GM21526 (cell line): ENCODE data around the gene DOP1A.

Experiments used
- ATAC-seq: cut with Tn5 transposase; IDR thresholded peaks from one replicate; pipeline ENCODE4 v1.9.1; 2021; ENCODE audit warnings: moderate library complexity; ENCODE audit not compliant: unreplicated experiment, low FRiP score

DOP1A gene

GRCh38 chr6:83067448-83068439 is at the start of gene DOP1A:
Gene DOP1A, plus strand, starts transcription at chr6:83067671. Its CDS starts 29,307 bp downstream, at chr6:83096978.
- ATAC-seq = peak; percentile 82

GRCh38 chr6:83019741-83020140 is 47.7 kb upstream of the DOP1A start:
- no peak for ATAC-seq

DNA sequence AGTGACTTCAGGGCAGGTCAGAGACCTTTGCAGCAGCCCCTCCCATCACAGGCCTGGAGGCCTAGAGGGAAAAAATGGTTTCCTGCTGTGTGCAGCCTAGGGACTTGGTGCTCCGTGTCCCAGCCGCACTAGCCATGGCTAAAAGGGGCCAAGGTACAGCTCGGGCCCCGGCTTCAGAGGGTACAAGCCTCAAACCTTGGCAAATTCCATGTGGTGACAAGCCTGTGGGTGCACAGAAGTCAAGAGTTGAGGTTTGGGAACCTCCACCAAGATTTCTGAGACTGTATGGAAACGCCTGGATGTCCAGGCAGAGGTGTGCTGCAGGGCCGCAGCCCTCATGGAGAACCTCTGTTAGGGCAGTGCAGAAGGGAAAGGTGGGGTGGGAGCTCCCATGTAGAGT is 35.8 kb upstream of the DOP1A start:
- ATAC-seq = no peak

DNA sequence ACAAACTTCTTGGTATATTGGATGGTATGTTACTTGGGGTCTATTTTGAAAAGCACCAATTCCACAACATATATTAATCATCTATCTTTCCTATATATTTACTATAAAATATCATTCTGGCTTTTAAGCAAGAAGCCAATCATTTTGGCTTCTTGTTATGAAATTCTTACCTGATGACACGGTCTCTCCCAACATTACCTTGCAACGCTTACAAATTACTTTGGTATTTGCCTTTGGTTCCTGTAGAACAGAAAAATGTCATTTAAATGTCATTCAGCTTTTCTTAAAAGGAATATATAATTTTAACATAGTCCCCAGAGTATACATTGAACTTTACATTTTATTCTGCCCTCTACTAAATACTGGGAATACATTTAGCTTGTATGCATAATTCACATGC is 29.2 kb upstream of the DOP1A start:
- ATAC-seq = no peak

DNA sequence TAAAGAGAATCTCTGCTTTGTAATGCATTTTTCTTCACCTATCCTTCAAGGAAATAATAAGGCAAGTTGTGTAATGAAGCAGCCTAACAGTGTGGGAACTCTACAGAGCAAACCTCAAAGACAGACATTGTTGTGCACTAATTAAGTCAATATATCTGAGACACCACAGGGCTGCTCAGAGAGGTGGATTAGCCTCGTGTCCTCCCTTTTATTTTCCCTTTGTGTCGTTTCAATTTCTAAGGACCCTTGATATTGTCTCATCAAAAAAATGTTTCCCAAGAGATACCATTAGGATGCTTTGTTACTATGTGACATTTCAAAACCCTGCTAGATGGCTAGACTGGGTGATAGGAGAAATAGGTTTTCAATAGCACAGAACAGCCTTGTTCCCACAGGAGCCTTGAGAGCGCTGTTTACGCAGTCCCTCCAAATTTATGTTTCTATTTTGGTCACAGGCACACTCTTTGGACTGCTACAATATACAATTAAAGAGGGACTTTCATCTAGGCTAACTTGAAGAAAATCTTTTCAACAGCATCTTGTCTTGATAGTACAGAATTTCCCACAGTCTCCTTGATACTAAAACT is 24.9 kb upstream of the DOP1A start:
- ATAC-seq = no peak

- no peak for ATAC-seq
Observed at GRCh38 chr6:83044091-83044768, 23.2 kb upstream of the DOP1A start.

GRCh38 chr6:83047065-83047754 is 20.3 kb upstream of the DOP1A start:
- ATAC-seq = no peak

GRCh38 chr6:83051377-83052172 is 15.9 kb upstream of the DOP1A start:
- ATAC-seq = no peak

- no peak for ATAC-seq
Observed at GRCh38 chr6:83053678-83054077, 13.8 kb upstream of the DOP1A start.

- no peak for ATAC-seq
Observed at GRCh38 chr6:83055366-83055964, 12.0 kb upstream of the DOP1A start.

DNA sequence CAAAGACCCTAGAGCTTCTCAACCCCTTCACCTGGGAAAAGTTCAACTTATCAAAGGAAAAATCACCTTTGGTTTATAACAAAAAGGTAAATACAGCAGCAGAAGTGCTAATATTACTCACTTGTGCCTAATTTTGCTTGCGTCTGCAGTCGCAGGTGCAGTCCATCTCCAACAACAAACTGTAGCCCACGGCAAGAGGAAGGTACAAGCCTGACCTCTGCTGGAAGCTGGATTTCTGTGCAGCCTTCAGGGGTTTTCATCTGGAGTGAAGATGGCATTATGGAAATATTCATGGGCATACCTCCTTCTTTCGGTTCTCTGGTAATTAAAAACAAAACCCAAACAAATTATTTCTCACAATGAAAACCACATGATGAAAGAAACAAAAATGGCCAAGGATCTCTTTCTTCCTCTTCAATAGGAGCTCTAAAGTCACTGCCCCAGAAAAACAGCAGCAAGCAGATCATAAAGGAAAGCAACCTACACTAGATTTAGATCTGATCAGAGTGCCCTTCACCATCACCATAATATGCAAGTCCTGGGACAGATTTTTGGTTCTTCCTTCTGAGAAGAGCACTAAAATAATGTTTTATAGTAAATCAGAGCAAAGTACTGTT is 9.7 kb upstream of the DOP1A start:
- ATAC-seq = peak; percentile 78

DNA sequence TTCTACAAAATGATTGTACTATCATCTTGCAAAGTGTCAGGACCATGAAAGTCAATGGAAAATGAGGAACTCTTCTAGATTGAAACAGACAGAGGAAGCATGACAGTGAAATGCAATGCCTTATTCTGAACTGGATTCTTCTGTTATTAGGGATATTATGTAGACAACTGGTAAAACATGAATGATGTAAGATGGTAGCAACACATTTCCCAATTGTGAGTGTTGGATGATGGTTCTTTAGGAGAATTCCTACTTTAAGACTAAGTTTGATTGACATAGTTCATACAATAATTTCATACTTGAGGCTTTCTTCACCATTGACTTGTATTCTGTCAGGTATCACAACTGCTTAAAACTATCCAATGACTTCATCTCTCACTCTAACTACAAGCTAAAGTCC is 6.3 kb upstream of the DOP1A start:
- ATAC-seq = no peak

GRCh38 chr6:83062225-83062624 is 5.2 kb upstream of the DOP1A start:
- no peak for ATAC-seq

DNA sequence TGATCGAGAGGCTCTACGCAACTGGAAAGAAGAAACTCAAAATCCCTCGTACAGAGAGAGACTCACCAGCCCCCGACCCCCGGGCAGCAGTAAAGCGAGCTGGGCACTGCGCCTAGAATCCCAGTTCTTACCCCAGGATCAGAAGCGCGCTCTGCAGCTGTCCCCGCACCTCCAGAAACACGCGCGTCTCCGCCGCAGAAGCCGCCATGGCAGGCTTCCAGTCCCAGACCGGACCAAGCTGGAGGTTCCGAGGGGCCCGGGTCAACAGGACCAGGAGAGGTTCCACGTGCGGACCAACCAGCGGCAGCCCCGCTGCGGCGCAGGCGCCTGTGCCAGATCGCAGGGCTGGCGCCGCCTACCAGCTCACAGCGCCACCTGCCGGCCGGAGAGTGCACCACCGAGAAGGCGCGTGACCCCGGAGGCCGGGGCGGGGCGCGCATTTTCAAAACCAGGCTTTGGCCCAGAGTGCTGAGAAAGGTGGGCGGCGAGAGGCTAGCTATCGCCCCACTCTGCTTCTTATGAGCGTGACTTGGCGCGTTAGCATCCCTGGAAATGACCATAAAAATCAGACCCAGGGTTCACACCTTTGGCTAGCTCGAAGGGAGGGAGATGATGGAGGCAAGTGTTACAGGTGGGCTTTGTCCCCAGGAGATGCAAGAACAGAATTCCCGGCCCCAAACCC is 1.8 kb upstream of the DOP1A start, which contains the start of gene UBE3D:
Gene UBE3D, minus strand, starts transcription at position 331 of the 682 bp plus-strand sequence. Its CDS starts 123 bp downstream, at position 208.
- peak; percentile 56 for ATAC-seq

GRCh38 chr6:83068616-83069015 is 1.1 kb downstream of the DOP1A start:
- no peak for ATAC-seq

DNA sequence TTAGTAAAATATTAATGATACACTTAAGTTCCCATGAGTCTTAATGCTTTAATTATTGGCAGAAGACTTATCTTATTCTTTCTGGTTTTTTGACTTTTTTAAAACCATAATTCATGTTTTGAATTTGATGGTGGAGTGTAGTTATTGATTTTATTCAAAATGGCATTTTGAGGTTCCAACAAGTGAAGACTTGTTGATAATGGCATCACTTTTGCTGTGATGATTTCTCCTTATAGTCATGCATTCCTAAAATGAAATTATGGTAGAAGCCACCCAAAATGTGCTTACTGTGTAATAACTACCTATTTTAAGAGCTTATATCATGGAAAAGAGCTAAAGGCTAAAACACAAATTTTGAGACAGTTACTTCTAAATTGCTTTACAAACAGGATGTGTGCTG is 2.2 kb downstream of the DOP1A start:
- ATAC-seq = no peak

DNA sequence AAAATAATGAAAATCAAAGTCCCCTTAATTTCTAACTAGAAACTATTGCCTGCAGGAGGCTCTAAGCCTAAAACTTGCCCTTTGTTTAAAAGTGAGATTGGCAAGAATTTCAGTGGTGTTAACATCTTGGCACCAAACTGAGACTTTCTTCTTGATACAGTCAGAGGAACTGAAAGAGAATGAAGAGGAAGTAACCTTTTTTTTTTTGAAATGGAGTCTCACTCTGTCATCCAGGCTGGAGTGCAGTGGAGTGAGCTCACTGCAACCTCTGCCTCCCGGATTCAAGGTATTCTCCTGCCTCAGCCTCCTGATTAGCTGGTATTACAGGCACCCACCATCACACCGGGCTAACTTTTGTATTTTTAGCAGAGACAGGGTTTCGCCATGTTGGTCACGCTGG is 3.6 kb downstream of the DOP1A start:
- ATAC-seq = peak; percentile 61

- ATAC-seq = no peak
Observed at GRCh38 chr6:83071707-83072106, 4.2 kb downstream of the DOP1A start.
